DOHH2 (cell line): ENCODE results near the gene RPL18A.

Experiments
- EZH2phosphoT487 ChIP-seq: fragments of 200-600 bp; sonication (generic); IDR thresholded peaks from 2 replicates; pipeline ENCODE4 v1.6.1; 2017; ENCODE audit warnings: borderline replicate concordance, mild to moderate bottlenecking, antibody characterized with exemption, low read length, moderate library complexity, mixed read lengths
- TF ChIP-seq, protein P1 (sequence below): fragments of 200-600 bp; sonication (generic); IDR thresholded peaks from one replicate; pipeline ENCODE4 v1.5.1; 2014; ENCODE audit warnings: antibody characterized with exemption, mild to moderate bottlenecking, low read depth, low read length; ENCODE audit not compliant: poor library complexity, severe bottlenecking

GRCh38 chr19:17835182-17836006 lies 24.3 kb upstream of the RPL18A start:
- TF ChIP-seq, protein P1, sequence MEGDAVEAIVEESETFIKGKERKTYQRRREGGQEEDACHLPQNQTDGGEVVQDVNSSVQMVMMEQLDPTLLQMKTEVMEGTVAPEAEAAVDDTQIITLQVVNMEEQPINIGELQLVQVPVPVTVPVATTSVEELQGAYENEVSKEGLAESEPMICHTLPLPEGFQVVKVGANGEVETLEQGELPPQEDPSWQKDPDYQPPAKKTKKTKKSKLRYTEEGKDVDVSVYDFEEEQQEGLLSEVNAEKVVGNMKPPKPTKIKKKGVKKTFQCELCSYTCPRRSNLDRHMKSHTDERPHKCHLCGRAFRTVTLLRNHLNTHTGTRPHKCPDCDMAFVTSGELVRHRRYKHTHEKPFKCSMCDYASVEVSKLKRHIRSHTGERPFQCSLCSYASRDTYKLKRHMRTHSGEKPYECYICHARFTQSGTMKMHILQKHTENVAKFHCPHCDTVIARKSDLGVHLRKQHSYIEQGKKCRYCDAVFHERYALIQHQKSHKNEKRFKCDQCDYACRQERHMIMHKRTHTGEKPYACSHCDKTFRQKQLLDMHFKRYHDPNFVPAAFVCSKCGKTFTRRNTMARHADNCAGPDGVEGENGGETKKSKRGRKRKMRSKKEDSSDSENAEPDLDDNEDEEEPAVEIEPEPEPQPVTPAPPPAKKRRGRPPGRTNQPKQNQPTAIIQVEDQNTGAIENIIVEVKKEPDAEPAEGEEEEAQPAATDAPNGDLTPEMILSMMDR: no peak
- no peak for TF ChIP-seq EZH2phosphoT487
